Neural progenitor cell (in vitro differentiated cells): ENCODE data around the gene SMYD3.

Experiments used
- EZH2 ChIP-seq: fragments of 200-600 bp; sonication (generic); IDR thresholded peaks from 2 replicates; pipeline ENCODE4 v1.6.1; 2017; ENCODE audit warnings: antibody characterized with exemption, mild to moderate bottlenecking, moderate library complexity
- EZH2phosphoT487 ChIP-seq: fragments of 200-600 bp; sonication (generic); IDR thresholded peaks from 2 replicates; pipeline ENCODE4 v1.6.1; 2017; ENCODE audit warnings: antibody characterized with exemption
- TF ChIP-seq, protein P1 (sequence below): fragments of 200-600 bp; sonication (generic); IDR thresholded peaks from 2 replicates; pipeline ENCODE4 v1.5.1; 2017; ENCODE audit warnings: antibody characterized with exemption, mild to moderate bottlenecking

DNA sequence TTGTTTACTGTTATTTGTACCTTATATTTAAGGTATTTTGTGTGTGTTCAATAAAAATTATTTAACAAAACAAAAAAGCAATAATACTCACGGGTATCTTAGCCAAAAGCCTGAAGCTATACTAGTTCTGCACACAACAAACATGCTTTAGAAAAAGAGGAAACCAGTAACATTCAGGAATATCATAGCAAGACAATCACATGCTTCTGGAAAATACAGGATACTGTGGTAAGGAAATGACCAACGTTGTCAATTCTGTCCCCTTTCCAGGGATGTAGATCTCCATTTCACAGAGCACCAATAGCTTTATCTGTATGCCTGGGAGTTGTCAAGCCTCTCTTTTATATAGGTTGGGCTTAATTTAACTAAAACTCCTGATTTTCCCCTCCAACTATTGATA is 288.4 kb downstream of the SMYD3 start:
- TF ChIP-seq, protein P1, sequence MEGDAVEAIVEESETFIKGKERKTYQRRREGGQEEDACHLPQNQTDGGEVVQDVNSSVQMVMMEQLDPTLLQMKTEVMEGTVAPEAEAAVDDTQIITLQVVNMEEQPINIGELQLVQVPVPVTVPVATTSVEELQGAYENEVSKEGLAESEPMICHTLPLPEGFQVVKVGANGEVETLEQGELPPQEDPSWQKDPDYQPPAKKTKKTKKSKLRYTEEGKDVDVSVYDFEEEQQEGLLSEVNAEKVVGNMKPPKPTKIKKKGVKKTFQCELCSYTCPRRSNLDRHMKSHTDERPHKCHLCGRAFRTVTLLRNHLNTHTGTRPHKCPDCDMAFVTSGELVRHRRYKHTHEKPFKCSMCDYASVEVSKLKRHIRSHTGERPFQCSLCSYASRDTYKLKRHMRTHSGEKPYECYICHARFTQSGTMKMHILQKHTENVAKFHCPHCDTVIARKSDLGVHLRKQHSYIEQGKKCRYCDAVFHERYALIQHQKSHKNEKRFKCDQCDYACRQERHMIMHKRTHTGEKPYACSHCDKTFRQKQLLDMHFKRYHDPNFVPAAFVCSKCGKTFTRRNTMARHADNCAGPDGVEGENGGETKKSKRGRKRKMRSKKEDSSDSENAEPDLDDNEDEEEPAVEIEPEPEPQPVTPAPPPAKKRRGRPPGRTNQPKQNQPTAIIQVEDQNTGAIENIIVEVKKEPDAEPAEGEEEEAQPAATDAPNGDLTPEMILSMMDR = no peak
- no peak for TF ChIP-seq EZH2
- TF ChIP-seq EZH2phosphoT487 = no peak
